HL-60 (cell line): ENCODE results near the gene SCPEP1.

Source experiments
- CTCF ChIP-seq: IDR thresholded peaks from one replicate; pipeline ENCODE4 v1.5.1; 2011; ENCODE audit warnings: low read length, control low read depth, inconsistent platforms; ENCODE audit not compliant: insufficient read depth
- GABPA ChIP-seq: IDR thresholded peaks from 2 replicates; pipeline ENCODE4 v1.6.1; 2012; ENCODE audit warnings: low read depth
- POLR2AphosphoS5 ChIP-seq: IDR thresholded peaks from 2 replicates; pipeline ENCODE4 v1.6.1; 2012; ENCODE audit warnings: low read depth

- TF ChIP-seq CTCF (no peak), GABPA (no peak), POLR2AphosphoS5 (no peak)
Measured at GRCh38 chr17:57020208-57020607, 42.3 kb downstream of the SCPEP1 start.
